Fibroblast of villous mesenchyme (primary cell): ENCODE data around the gene RASSF4. TPM values are rescaled to one million over a fixed set of nuclear protein-coding genes. Genes with fewer than 3 reads are reported as not detected.

Experiments
- DNase-seq: peaks from one replicate; pipeline ENCODE4 v3.0.0-alpha.2; 2010; ENCODE audit warnings: low read depth
- H3K4me3 ChIP-seq: 2 replicates; pipeline ENCODE4 v1.5.1; 2011; ENCODE audit warnings: low read depth, mild to moderate bottlenecking, low read length
- total RNA-seq: library from RNA; depleted of rRNA; stranded (reverse); fragments of >200 nt; gene quantifications from 2 replicates; pipeline ENCODE4 v1.2.3, GENCODE V29; 2012
- TF ChIP-seq, protein P1 (sequence below): IDR thresholded peaks from 2 replicates; pipeline ENCODE4 v1.5.1; 2012; ENCODE audit warnings: low read depth, mild to moderate bottlenecking, low read length; ENCODE audit not compliant: insufficient read depth

The RASSF4 gene
- total RNA-seq, 1 donor, result 6.0 TPM

DNA sequence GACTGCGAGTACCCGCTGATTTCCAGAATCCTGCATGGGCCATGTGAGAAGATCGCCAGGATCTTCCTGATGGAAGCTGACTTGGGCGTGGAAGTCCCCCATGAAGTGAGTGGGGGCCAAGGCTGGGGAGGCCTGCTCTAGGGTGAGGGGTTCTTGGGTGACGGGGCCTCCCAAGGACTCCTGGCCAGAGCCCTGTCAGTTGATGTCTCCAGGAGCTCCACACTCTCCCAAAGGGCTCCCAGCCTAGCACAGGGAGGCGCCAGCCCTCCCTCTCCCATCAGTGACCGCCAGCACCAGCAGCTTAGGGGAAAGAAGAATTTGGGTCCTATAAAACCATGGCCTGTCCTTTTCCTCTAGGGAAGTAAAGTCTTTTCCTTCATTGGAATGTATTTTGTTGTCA lies 31.4 kb downstream of the RASSF4 start:
- H3K4me3 ChIP-seq, result no peak overlapping the region
- no peak for DNase-seq

DNA sequence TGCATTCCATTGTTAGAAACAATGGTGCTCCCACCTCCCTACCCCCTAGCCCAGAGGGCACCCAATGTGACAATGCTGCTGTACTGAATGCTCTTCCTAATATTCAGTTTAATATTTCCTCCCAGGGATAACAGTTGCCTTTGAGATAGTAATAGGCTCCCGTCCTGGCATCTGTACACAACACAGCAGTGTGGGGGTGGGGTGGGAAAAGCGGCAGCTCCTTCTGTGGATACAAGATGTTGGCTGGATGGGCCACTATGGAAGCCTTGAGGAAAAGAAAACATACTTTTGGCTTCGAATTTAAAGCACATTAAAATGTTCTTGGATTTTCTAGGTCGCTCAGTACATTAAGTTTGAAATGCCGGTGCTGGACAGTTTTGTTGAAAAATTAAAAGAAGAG lies 32.0 kb downstream of the RASSF4 start:
- H3K4me3 ChIP-seq, result no peak overlapping the region
- no peak for DNase-seq

More for the DNA sequence above, 31.4 kb downstream of the RASSF4 start:
- TF ChIP-seq, protein P1, sequence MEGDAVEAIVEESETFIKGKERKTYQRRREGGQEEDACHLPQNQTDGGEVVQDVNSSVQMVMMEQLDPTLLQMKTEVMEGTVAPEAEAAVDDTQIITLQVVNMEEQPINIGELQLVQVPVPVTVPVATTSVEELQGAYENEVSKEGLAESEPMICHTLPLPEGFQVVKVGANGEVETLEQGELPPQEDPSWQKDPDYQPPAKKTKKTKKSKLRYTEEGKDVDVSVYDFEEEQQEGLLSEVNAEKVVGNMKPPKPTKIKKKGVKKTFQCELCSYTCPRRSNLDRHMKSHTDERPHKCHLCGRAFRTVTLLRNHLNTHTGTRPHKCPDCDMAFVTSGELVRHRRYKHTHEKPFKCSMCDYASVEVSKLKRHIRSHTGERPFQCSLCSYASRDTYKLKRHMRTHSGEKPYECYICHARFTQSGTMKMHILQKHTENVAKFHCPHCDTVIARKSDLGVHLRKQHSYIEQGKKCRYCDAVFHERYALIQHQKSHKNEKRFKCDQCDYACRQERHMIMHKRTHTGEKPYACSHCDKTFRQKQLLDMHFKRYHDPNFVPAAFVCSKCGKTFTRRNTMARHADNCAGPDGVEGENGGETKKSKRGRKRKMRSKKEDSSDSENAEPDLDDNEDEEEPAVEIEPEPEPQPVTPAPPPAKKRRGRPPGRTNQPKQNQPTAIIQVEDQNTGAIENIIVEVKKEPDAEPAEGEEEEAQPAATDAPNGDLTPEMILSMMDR, result no peak

DNA sequence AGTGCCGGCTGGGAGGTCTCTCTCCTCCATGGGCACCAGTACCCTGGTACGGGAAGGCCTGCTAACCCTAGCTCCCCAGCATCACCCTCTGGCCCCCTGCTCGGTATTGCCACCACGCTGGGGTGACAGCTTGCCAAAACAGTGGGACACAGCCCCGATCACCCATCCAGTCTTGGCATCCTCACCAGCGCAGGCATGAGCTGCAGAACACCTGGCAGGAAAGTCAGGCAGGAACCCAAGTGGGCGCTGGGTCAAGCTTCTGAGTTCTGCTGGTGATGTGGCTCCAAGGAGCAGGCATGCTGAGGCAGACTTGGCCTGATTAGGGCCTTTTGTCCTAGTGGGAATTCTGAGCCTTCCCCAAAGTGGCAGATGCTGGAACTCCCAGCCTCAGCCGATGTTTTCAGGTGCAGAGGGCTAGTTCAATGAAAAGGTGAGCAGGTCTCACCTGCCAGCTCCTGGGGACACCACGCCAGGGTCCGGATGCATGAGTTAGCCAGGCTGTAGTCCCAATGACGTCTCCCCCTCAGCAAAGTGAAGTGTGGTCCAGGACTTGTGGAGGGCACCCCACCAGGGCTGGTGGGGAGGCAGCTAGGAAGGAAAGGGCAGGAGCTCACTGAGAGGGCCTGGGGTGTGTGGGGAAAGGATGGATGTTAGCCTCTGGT lies 32.6 kb downstream of the RASSF4 start:
- DNase-seq, result no peak
- TF ChIP-seq, protein P1, result no peak

More for the DNA sequence above, 32.0 kb downstream of the RASSF4 start:
- TF ChIP-seq, protein P1, result no peak

DNA sequence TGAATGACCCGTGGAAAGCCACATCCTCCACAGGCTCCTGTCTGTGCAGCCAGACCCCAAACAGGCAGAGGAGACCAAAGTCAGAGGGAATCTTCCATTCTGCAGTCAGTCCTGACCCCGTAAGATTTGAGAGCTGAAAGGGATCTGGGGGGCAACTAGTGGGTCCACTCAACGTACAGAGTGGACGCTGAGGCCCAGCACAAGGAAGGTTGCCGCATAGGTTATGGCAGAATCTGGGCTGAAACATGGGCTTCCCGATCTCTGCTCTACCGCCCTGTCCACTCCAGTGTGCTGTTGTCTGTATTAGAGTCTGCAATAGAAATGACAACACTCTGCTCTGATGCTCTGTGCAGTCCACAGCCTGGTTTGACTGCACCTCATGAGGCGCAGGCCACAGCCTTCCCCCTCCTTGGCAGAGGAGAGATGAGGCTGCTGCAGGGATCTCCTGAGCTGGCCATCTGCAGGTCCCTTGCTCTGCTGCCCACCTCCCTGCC lies 33.2 kb downstream of the RASSF4 start:
- TF ChIP-seq, protein P1, result no peak
- no peak overlapping the region for H3K4me3 ChIP-seq
- no peak for DNase-seq

More for the DNA sequence above, 32.6 kb downstream of the RASSF4 start:
- no peak overlapping the region for H3K4me3 ChIP-seq

DNA sequence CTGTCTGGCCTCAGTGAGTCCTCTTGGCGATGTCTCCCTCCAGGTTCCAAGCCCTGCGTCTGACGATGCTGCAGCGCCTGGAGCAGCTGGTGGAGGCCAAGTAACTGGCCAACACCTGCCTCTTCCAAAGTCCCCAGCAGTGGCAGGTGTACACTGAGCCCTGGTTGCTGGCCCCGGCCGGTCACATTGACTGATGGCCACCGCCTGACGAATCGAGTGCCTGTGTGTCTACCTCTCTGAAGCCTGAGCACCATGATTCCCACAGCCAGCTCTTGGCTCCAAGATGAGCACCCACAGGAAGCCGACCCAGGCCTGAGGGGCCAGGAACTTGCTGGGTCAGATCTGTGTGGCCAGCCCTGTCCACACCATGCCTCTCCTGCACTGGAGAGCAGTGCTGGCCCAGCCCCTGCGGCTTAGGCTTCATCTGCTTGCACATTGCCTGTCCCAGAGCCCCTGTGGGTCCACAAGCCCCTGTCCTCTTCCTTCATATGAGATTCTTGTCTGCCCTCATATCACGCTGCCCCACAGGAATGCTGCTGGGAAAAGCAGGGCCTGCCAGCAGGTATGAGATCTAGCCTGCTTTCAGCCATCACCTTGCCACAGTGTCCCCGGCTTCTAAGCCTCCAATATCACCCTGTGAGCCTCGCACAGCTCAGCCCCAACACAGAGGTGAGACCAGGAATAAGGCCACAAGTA lies 33.8 kb downstream of the RASSF4 start:
- H3K4me3 ChIP-seq, result no peak overlapping the region
- TF ChIP-seq, protein P1, result no peak
- DNase-seq, result no peak

DNA sequence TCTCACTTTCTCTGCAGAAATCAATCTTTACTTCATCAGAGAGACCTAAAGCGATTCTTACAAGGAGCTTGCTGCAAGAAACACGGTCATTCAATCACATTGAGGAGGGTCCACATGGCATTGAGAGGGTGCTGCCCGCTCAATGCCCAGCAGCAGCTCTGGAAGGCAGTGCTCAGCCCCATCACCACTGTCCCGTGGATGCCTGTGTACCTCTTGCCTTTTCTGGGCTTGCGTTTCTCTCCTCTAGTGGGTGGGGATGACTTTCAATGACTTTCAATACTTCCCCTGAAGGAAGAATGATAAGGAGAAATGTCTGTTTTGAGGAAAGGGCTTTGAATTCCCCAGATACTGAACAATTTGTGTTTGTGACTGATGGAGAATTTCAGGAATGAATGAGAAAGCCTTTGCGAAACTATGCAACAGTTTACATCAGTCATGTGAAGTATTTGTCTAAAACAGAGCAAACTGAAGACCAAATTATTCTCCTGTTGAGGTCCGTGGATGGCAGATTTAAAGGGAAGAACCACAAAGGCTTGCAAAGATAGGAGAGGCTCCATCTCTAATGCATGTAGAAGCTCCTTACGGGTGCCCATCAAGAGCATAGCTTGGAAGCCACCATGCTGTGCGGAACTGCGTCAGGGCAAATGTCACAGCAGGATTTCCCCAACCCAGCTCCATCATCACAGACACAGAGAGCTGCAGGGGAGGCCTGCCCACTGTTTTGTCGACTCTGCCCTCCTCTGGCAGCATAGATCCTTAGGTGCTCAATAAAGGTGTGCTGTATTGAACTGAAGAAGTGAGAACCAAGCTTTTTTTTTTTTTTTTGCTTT lies 34.5 kb downstream of the RASSF4 start:
- no peak overlapping the region for H3K4me3 ChIP-seq
- TF ChIP-seq, protein P1, result no peak
- DNase-seq, result peak; percentile 66
